ENCODE measurements around the gene SORCS2. TPM values are rescaled to one million over a fixed set of nuclear protein-coding genes. Genes with fewer than 3 reads are reported as not detected.

SORCS2 gene
- total and polyA plus RNA-seq, 2 experiments from 2014 or later, result 0.38 to 1.4 TPM

DNA sequence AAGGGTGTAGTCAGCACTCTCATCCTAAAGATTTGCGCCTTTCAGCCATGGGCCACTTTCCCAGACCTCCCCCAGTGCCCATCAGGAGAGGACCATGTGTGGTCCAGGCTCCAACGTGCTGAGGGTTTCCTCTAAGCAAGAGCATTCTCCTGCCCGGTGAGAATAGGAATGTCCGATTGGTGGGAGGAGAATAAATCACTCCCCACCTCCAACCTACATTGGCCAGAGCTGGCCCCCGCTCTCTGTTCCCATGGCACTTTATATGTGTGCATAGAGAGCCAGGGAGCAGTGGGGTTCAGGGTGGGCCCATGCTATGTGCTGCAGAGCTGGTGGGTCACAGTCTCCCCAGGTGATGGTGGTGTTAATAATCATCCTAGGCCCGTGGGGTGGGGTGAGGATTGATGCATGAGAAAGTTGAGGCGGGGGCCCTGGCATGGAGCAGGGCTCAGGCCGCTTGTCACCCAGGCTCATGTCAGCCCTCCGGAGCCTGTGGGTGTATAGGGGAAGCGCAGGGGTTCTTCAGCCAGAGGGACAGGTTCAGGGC, 6.8 kb upstream of the SORCS2 start:
- Histone ChIP-seq H2AFZ (no peak overlapping the region), H3K9me3 (ENCODE audit: low read depth) (no peaks in the 10 kb centered on the region), H4K20me1 (ENCODE audit: insufficient read depth) (no peaks in the 10 kb centered on the region), H3K36me3 (ENCODE audit: low read depth) (no peaks in the 10 kb centered on the region), H3K9me2 (ENCODE audit: insufficient read depth) (no peaks in the 10 kb centered on the region), H3K9ac (no peak overlapping the region), H3K79me2 (ENCODE audit: insufficient read depth) (no peaks in the 10 kb centered on the region), H3K4me3 (no peak overlapping the region), H3F3A (ENCODE audit: insufficient read depth) (no peaks in the 10 kb centered on the region), H3K27me3 (replicated peaks; ENCODE audit: insufficient read depth) (peaks cover 41% of the 10 kb centered on the region), H3K27ac (no peak overlapping the region), H3K4me2 (ENCODE audit: unreplicated experiment) (no peak overlapping the region), H3K4me1 (ENCODE audit: insufficient read depth) (no peaks in the 10 kb centered on the region)
- in situ Hi-C loops (cut with MboI), result loop anchor here (25.0 kb wide), 1 partner anchor 527 kb away; no protein-coding TSS in a partner anchor
- no peak for DNase-seq
- TF ChIP-seq EZH2phosphoT487 (IDR thresholded peaks at IDR 0.05; ENCODE audit: insufficient read depth, low read depth) (no peak), EZH2 (IDR thresholded peaks at IDR 0.05; ENCODE audit: insufficient read depth, poor library complexity, severe bottlenecking) (no peak)
- WGBS, 2 experiments (ENCODE audit: low coverage in 1 of 2, low lambda C conversion rate in 2 of 2, missing lambda C conversion rate in 2 of 2), result 65 to 71% methylated on average over 10 of the region's 10 CpGs

- no peaks in the 10 kb centered on the region for H3K9me2 ChIP-seq (ENCODE audit: insufficient read depth)
- in situ Hi-C loops (cut with MboI), result loop anchor here (25.0 kb wide), 1 partner anchor 526 kb away; no protein-coding TSS in a partner anchor
- H3K4me1 ChIP-seq (ENCODE audit: insufficient read depth), result no peaks in the 10 kb centered on the region
- H2AFZ ChIP-seq, result no peak overlapping the region
- no peak overlapping the region for H3K27ac ChIP-seq
- no peaks in the 10 kb centered on the region for H3K9me3 ChIP-seq (ENCODE audit: low read depth)
- peaks cover 43% of the 10 kb centered on the region for H3K27me3 ChIP-seq (replicated peaks; ENCODE audit: insufficient read depth)
- no peaks in the 10 kb centered on the region for H3K79me2 ChIP-seq (ENCODE audit: insufficient read depth)
- no peak overlapping the region for H3K9ac ChIP-seq
- H3F3A ChIP-seq (ENCODE audit: insufficient read depth), result no peaks in the 10 kb centered on the region
- H4K20me1 ChIP-seq (ENCODE audit: insufficient read depth), result no peaks in the 10 kb centered on the region
- no peak overlapping the region for H3K4me3 ChIP-seq
- no peaks in the 10 kb centered on the region for H3K36me3 ChIP-seq (ENCODE audit: low read depth)
- no peak for TF ChIP-seq EZH2 (IDR thresholded peaks at IDR 0.05; ENCODE audit: insufficient read depth, poor library complexity, severe bottlenecking)
- no peak for TF ChIP-seq EZH2phosphoT487 (IDR thresholded peaks at IDR 0.05; ENCODE audit: insufficient read depth, low read depth)
- WGBS, 2 experiments (ENCODE audit: low coverage in 1 of 2, low lambda C conversion rate in 2 of 2, missing lambda C conversion rate in 2 of 2), result 48 to 61% methylated on average over 9 of the region's 9 CpGs
- DNase-seq, result peak; percentile 23
- no peak overlapping the region for H3K4me2 ChIP-seq (ENCODE audit: unreplicated experiment)
Observed at GRCh38 chr4:7186031-7186430, 6.3 kb upstream of the SORCS2 start.

- no peaks in the 10 kb centered on the region for H3K79me2 ChIP-seq (ENCODE audit: insufficient read depth)
- H2AFZ ChIP-seq, result no peak overlapping the region
- no peaks in the 10 kb centered on the region for H3K9me3 ChIP-seq (ENCODE audit: low read depth)
- no peaks in the 10 kb centered on the region for H4K20me1 ChIP-seq (ENCODE audit: insufficient read depth)
- H3K27me3 ChIP-seq (replicated peaks; ENCODE audit: insufficient read depth), result peaks cover 43% of the 10 kb centered on the region
- H3K4me3 ChIP-seq, result no peak overlapping the region
- no peaks in the 10 kb centered on the region for H3K4me1 ChIP-seq (ENCODE audit: insufficient read depth)
- no peak for DNase-seq
- H3K4me2 ChIP-seq (ENCODE audit: unreplicated experiment), result no peak overlapping the region
- H3F3A ChIP-seq (ENCODE audit: insufficient read depth), result no peaks in the 10 kb centered on the region
- H3K27ac ChIP-seq, result no peak overlapping the region
- no peak for TF ChIP-seq EZH2phosphoT487 (IDR thresholded peaks at IDR 0.05; ENCODE audit: insufficient read depth, low read depth)
- TF ChIP-seq EZH2 (IDR thresholded peaks at IDR 0.05; ENCODE audit: insufficient read depth, poor library complexity, severe bottlenecking), result no peak
- WGBS, 2 experiments (ENCODE audit: low coverage in 1 of 2, low lambda C conversion rate in 2 of 2, missing lambda C conversion rate in 2 of 2), result 45 to 48% methylated on average over 15 of the region's 15 CpGs
- H3K9me2 ChIP-seq (ENCODE audit: insufficient read depth), result no peaks in the 10 kb centered on the region
- no peaks in the 10 kb centered on the region for H3K36me3 ChIP-seq (ENCODE audit: low read depth)
- no peak overlapping the region for H3K9ac ChIP-seq
- in situ Hi-C loops (cut with MboI), result loop anchor here (25.0 kb wide), 1 partner anchor 526 kb away; no protein-coding TSS in a partner anchor
Observed at GRCh38 chr4:7186516-7187167, 5.7 kb upstream of the SORCS2 start.

DNA sequence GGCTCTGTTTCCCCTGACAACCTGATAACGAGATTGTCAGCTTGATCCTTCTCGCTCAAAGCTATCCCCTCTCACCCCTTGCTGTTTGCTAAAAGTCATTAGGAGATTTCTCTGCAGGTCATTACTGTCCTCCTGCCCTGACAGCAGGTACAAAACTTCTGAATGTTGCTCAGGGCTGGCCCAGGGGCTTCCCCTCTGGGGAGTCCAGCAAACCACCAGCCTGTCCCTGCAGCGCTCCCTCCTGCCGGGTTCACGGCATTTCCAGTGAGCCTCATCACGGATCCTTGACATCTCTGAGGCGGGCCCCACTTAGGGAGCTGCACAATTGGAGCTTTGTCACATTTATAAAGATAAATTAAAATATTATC, 5.2 kb upstream of the SORCS2 start:
- no peaks in the 10 kb centered on the region for H3F3A ChIP-seq (ENCODE audit: insufficient read depth)
- DNase-seq, result no peak
- H3K9me2 ChIP-seq (ENCODE audit: insufficient read depth), result no peaks in the 10 kb centered on the region
- H3K9me3 ChIP-seq (ENCODE audit: low read depth), result no peaks in the 10 kb centered on the region
- H3K27ac ChIP-seq, result no peak overlapping the region
- no peaks in the 10 kb centered on the region for H3K36me3 ChIP-seq (ENCODE audit: low read depth)
- no peak overlapping the region for H3K9ac ChIP-seq
- in situ Hi-C loops (cut with MboI), result loop anchor here (25.0 kb wide), 1 partner anchor 525 kb away; no protein-coding TSS in a partner anchor
- 75 to 85% methylated on average over 7 of the region's 7 CpGs for WGBS, 2 experiments (ENCODE audit: low coverage in 1 of 2, low lambda C conversion rate in 2 of 2, missing lambda C conversion rate in 2 of 2)
- no peak overlapping the region for H2AFZ ChIP-seq
- no peaks in the 10 kb centered on the region for H4K20me1 ChIP-seq (ENCODE audit: insufficient read depth)
- no peaks in the 10 kb centered on the region for H3K4me1 ChIP-seq (ENCODE audit: insufficient read depth)
- H3K27me3 ChIP-seq (replicated peaks; ENCODE audit: insufficient read depth), result peaks cover 43% of the 10 kb centered on the region
- no peak overlapping the region for H3K4me2 ChIP-seq (ENCODE audit: unreplicated experiment)
- TF ChIP-seq EZH2 (IDR thresholded peaks at IDR 0.05; ENCODE audit: insufficient read depth, poor library complexity, severe bottlenecking) (no peak), EZH2phosphoT487 (IDR thresholded peaks at IDR 0.05; ENCODE audit: insufficient read depth, low read depth) (no peak)
- no peak overlapping the region for H3K4me3 ChIP-seq
- H3K79me2 ChIP-seq (ENCODE audit: insufficient read depth), result no peaks in the 10 kb centered on the region

Data from GM23248 (cell line).